Measurements from ENCODE around the gene ST8SIA2.

GRCh38 chr15:92375057-92375456 is 18.6 kb upstream of the ST8SIA2 start:
- TF ChIP-seq, protein P1, sequence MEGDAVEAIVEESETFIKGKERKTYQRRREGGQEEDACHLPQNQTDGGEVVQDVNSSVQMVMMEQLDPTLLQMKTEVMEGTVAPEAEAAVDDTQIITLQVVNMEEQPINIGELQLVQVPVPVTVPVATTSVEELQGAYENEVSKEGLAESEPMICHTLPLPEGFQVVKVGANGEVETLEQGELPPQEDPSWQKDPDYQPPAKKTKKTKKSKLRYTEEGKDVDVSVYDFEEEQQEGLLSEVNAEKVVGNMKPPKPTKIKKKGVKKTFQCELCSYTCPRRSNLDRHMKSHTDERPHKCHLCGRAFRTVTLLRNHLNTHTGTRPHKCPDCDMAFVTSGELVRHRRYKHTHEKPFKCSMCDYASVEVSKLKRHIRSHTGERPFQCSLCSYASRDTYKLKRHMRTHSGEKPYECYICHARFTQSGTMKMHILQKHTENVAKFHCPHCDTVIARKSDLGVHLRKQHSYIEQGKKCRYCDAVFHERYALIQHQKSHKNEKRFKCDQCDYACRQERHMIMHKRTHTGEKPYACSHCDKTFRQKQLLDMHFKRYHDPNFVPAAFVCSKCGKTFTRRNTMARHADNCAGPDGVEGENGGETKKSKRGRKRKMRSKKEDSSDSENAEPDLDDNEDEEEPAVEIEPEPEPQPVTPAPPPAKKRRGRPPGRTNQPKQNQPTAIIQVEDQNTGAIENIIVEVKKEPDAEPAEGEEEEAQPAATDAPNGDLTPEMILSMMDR (IDR thresholded peaks at IDR 0.05), result no peak
- no peak for TF ChIP-seq EZH2phosphoT487 (IDR thresholded peaks at IDR 0.05)

All from neural progenitor cell (in vitro differentiated cells).